Neural cell (in vitro differentiated cells): ENCODE measurements around the gene TMEM101.
"Not testable (repeated sequence)": the region's sequence is repeated elsewhere in the genome, so short reads cannot be mapped to it uniquely, and the experiment has no call there.

Experiments
- CTCF ChIP-seq: fragments of 450-650 bp; IDR thresholded peaks from 2 replicates; pipeline ENCODE4 v1.5.1; 2014; ENCODE audit warnings: antibody characterized with exemption, mild to moderate bottlenecking, moderate library complexity; ENCODE audit not compliant: poor library complexity, severe bottlenecking
- EP300 ChIP-seq: fragments of 450-650 bp; conservative IDR thresholded peaks from 2 replicates; pipeline ENCODE4 v1.6.1; 2014; ENCODE audit warnings: antibody characterized with exemption, mild to moderate bottlenecking, moderate library complexity; ENCODE audit not compliant: poor library complexity, severe bottlenecking
- EZH2 ChIP-seq: fragments of 200-600, 300-800 bp; shearing (Covaris generic), sonication (generic); IDR thresholded peaks from 2 replicates; pipeline ENCODE4 v1.6.1; 2014; ENCODE audit warnings: antibody characterized with exemption, low read length, borderline replicate concordance, mild to moderate bottlenecking; ENCODE audit not compliant: insufficient read depth, poor library complexity, severe bottlenecking
- MXI1 ChIP-seq: fragments of 450-650 bp; conservative IDR thresholded peaks from 2 replicates; pipeline ENCODE4 v1.6.1; 2014; ENCODE audit warnings: antibody characterized with exemption, mild to moderate bottlenecking; ENCODE audit not compliant: poor library complexity, severe bottlenecking
- POLR2AphosphoS5 ChIP-seq: IDR thresholded peaks from 2 replicates; pipeline ENCODE4 v1.6.1; 2012
- RAD21 ChIP-seq: fragments of 450-650 bp; conservative IDR thresholded peaks from 2 replicates; pipeline ENCODE4 v1.6.1; 2014; ENCODE audit warnings: antibody characterized with exemption, mild to moderate bottlenecking, moderate library complexity
- REST ChIP-seq: IDR thresholded peaks from 2 replicates; pipeline ENCODE4 v1.6.1; 2012; ENCODE audit warnings: borderline replicate concordance
- SMC3 ChIP-seq: fragments of 450-650 bp; conservative IDR thresholded peaks from 2 replicates; pipeline ENCODE4 v1.6.1; 2014; ENCODE audit warnings: antibody characterized with exemption, mild to moderate bottlenecking, moderate library complexity; ENCODE audit not compliant: poor library complexity
- TAF1 ChIP-seq: IDR thresholded peaks from 2 replicates; pipeline ENCODE4 v1.6.1; 2012; ENCODE audit warnings: low read depth

GRCh38 chr17:44046893-44047292 lies 32.1 kb upstream of the TMEM101 start:
- not testable (repeated sequence) for TF ChIP-seq EP300, EZH2, POLR2AphosphoS5, CTCF, REST, MXI1, RAD21, TAF1, SMC3
